ENCODE measurements around the gene RDH14. TPM values are rescaled to one million over a fixed set of nuclear protein-coding genes. Genes with fewer than 3 reads are reported as not detected.
A peak's percentile ranks its signal among the peaks of the same experiment; 100 is the strongest.

RDH14 gene
- total and polyA plus RNA-seq, 10 of the 15 experiments (the other 5 are each of a cell fraction or from before 2014, with no cell fraction given) = 15.5 to 33.4 (median 22.8) TPM

DNA sequence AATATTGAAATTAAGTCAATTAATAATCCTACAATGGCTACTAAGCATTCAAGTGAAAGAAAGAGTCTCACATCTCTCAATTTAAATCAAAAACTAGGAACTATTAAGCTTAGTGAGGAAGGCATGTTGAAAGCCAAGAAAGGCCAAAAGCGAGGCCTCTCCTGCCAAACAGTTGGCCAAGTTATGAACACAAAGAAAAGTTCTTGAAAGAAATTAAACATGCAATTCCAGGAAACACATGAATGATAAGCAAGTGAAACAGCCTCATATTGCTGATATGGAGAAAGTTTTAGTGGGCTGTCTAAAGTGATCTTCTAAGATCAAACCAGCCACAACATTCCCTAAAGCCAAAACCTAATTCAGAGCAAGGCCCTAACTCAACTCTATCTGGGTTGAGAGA, 11.8 kb downstream of the RDH14 start (continued):
- TF ChIP-seq, protein P1, sequence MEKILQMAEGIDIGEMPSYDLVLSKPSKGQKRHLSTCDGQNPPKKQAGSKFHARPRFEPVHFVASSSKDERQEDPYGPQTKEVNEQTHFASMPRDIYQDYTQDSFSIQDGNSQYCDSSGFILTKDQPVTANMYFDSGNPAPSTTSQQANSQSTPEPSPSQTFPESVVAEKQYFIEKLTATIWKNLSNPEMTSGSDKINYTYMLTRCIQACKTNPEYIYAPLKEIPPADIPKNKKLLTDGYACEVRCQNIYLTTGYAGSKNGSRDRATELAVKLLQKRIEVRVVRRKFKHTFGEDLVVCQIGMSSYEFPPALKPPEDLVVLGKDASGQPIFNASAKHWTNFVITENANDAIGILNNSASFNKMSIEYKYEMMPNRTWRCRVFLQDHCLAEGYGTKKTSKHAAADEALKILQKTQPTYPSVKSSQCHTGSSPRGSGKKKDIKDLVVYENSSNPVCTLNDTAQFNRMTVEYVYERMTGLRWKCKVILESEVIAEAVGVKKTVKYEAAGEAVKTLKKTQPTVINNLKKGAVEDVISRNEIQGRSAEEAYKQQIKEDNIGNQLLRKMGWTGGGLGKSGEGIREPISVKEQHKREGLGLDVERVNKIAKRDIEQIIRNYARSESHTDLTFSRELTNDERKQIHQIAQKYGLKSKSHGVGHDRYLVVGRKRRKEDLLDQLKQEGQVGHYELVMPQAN (conservative IDR thresholded peaks at IDR 0.05) = no peak
- TF ChIP-seq, protein P2, sequence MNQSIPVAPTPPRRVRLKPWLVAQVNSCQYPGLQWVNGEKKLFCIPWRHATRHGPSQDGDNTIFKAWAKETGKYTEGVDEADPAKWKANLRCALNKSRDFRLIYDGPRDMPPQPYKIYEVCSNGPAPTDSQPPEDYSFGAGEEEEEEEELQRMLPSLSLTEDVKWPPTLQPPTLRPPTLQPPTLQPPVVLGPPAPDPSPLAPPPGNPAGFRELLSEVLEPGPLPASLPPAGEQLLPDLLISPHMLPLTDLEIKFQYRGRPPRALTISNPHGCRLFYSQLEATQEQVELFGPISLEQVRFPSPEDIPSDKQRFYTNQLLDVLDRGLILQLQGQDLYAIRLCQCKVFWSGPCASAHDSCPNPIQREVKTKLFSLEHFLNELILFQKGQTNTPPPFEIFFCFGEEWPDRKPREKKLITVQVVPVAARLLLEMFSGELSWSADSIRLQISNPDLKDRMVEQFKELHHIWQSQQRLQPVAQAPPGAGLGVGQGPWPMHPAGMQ (IDR thresholded peaks at IDR 0.05; ENCODE audit: borderline replicate concordance) = no peak
- TF ChIP-seq EP300 (IDR thresholded peaks at IDR 0.05; ENCODE audit: borderline replicate concordance in 1 of 2, control insufficient read depth in 1 of 2, low read depth in 2 of 2, low read length in 2 of 2) (no peak), BACH1 (IDR thresholded peaks at IDR 0.05; ENCODE audit: borderline replicate concordance) (no peak), RB1 (IDR thresholded peaks at IDR 0.05; ENCODE audit: borderline replicate concordance) (no peak)

DNA sequence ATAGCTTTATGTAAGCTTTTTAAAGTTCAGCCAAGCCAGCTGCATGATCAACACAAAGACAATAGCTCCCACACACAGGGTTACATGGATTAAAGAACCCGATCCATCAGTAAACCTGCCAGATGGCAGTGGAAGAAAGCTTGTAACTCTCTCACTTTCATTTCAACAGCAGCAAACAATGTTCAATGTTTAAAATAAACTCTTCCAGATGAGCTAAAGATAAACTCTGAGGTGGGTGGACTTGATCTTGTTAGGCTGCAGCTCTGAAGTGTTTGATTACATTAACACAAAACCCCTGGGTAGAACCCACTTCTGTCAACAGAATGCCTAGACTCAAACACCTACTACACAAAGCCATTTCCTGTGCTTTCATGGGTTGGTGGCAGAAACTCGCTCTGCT, 13.9 kb downstream of the RDH14 start:
- H3K79me2 ChIP-seq (ENCODE audit: control insufficient read depth, insufficient read depth, low read length) = no peaks in the 10 kb centered on the region
- DNase-seq (ENCODE audit: low read depth, low spot score) (no peak), FAIRE-seq (no peak), ATAC-seq (peak; percentile 27; the same call in 2 of the 3 replicates)
- H3K4me2 ChIP-seq (ENCODE audit: control insufficient read depth, insufficient read depth) = no peak overlapping the region
- CTCF ChIA-PET = interaction anchor here (1.2 to 1.5 kb wide), 2 partner anchors 11 to 20 kb away, joined by 5 read pairs; no protein-coding TSS in a partner anchor
- H2AFZ ChIP-seq (ENCODE audit: control insufficient read depth, low read depth, low read length) = 0 out of 2 replicates have a peak overlapping the region, but pooled peaks have one; percentile 24
- no peak overlapping the region; the same call in 1 of the 2 replicates for H3K9ac ChIP-seq (ENCODE audit: control insufficient read depth, insufficient read depth, low read length)
- no TSS peak for BruUV-seq (replicated peaks)
- WGBS (ENCODE audit: insufficient coverage, insufficient replicate concordance, low lambda C conversion rate, missing lambda C conversion rate) = 47% methylated on average over 2 of the region's 2 CpGs
- H3K27me3 ChIP-seq (replicated peaks in 1 of 2; ENCODE audit: control insufficient read depth in 2 of 2, insufficient read depth in 2 of 2, low read length in 1 of 2) = no peaks in the 10 kb centered on the region
- no peaks in the 10 kb centered on the region for H3K36me3 ChIP-seq (ENCODE audit: control insufficient read depth in 2 of 2, insufficient read depth in 2 of 2, low read length in 1 of 2)
- no peak overlapping the region for H3K27ac ChIP-seq (ENCODE audit: control insufficient read depth, insufficient read depth)
- intact Hi-C loops (cut with micrococcal nuclease; ENCODE audit: unreplicated experiment) = loop anchor here (10.0 kb wide), 1 partner anchor 798 kb away; no protein-coding TSS in a partner anchor
- RAD21 ChIA-PET (ENCODE audit: unreplicated experiment) = interaction anchor here (0.9 kb wide), 2 partner anchors 12 to 14 kb away, joined by 3 to 4 read pairs; partner anchors contain the start of gene RDH14
- H3K4me3 ChIP-seq = no peak overlapping the region
- no peaks in the 10 kb centered on the region for H3K4me1 ChIP-seq (ENCODE audit: control insufficient read depth, insufficient read depth, low read length)
- H4K20me1 ChIP-seq (ENCODE audit: control insufficient read depth, insufficient read depth) = no peaks in the 10 kb centered on the region
- in situ Hi-C loops (cut with MboI) = no loop called here
- no peaks in the 10 kb centered on the region for H3K9me3 ChIP-seq (replicated peaks; ENCODE audit: control insufficient read depth, insufficient read depth, low read length)
- POLR2A ChIA-PET = no interaction called here
- SMC1A ChIA-PET (ENCODE audit: uncharacterized antibody, unreplicated experiment) = interaction anchor here (0.7 to 2.0 kb wide), 3 partner anchors 10 to 15 kb away, joined by 3 to 7 read pairs (median 3); no protein-coding TSS in a partner anchor
- TF ChIP-seq ZNF384 (IDR thresholded peaks at IDR 0.05; ENCODE audit: borderline replicate concordance, low read depth, low read length) (no peak), RFX5 (IDR thresholded peaks at IDR 0.05; ENCODE audit: low read depth, low read length) (no peak), STAT3 (IDR thresholded peaks at IDR 0.05; ENCODE audit: low read depth, low read length) (no peak), CHD2 (IDR thresholded peaks at IDR 0.05; ENCODE audit: borderline replicate concordance, low read depth, low read length) (no peak)
- TF ChIP-seq, protein P3, sequence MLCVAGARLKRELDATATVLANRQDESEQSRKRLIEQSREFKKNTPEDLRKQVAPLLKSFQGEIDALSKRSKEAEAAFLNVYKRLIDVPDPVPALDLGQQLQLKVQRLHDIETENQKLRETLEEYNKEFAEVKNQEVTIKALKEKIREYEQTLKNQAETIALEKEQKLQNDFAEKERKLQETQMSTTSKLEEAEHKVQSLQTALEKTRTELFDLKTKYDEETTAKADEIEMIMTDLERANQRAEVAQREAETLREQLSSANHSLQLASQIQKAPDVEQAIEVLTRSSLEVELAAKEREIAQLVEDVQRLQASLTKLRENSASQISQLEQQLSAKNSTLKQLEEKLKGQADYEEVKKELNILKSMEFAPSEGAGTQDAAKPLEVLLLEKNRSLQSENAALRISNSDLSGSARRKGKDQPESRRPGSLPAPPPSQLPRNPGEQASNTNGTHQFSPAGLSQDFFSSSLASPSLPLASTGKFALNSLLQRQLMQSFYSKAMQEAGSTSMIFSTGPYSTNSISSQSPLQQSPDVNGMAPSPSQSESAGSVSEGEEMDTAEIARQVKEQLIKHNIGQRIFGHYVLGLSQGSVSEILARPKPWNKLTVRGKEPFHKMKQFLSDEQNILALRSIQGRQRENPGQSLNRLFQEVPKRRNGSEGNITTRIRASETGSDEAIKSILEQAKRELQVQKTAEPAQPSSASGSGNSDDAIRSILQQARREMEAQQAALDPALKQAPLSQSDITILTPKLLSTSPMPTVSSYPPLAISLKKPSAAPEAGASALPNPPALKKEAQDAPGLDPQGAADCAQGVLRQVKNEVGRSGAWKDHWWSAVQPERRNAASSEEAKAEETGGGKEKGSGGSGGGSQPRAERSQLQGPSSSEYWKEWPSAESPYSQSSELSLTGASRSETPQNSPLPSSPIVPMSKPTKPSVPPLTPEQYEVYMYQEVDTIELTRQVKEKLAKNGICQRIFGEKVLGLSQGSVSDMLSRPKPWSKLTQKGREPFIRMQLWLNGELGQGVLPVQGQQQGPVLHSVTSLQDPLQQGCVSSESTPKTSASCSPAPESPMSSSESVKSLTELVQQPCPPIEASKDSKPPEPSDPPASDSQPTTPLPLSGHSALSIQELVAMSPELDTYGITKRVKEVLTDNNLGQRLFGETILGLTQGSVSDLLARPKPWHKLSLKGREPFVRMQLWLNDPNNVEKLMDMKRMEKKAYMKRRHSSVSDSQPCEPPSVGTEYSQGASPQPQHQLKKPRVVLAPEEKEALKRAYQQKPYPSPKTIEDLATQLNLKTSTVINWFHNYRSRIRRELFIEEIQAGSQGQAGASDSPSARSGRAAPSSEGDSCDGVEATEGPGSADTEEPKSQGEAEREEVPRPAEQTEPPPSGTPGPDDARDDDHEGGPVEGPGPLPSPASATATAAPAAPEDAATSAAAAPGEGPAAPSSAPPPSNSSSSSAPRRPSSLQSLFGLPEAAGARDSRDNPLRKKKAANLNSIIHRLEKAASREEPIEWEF (IDR thresholded peaks at IDR 0.05; ENCODE audit: insufficient replicate concordance, low read depth, low read length) = no peak
- TF ChIP-seq, protein P4, sequence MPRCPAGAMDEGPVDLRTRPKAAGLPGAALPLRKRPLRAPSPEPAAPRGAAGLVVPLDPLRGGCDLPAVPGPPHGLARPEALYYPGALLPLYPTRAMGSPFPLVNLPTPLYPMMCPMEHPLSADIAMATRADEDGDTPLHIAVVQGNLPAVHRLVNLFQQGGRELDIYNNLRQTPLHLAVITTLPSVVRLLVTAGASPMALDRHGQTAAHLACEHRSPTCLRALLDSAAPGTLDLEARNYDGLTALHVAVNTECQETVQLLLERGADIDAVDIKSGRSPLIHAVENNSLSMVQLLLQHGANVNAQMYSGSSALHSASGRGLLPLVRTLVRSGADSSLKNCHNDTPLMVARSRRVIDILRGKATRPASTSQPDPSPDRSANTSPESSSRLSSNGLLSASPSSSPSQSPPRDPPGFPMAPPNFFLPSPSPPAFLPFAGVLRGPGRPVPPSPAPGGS (IDR thresholded peaks at IDR 0.05; ENCODE audit: borderline replicate concordance, insufficient read depth, low read depth, low read length, poor library complexity, severe bottlenecking) = no peak
